Naive thymus-derived CD8-positive, alpha-beta T cell (primary cell): ENCODE data around the gene PCBP2. TPM values are rescaled to one million over a fixed set of nuclear protein-coding genes. Genes with fewer than 3 reads are reported as not detected.

Source experiments
- ATAC-seq, 2 donors: fragments of 150-1000 bp; cut with Tn5 transposase in 1 of 2; sonication (Bioruptor Pico), chemical (Tn5 transposase) in 1 of 2; 1 replicate in 1 of 2; 2 replicates in 1 of 2; pipeline ENCODE4 v1.10.0; 2021; ENCODE audit warnings: mild to moderate bottlenecking in 2 of 2, moderate library complexity in 2 of 2
- POLR2A ChIA-PET: fragments of 350-600 bp; sonication (Branson Sonifier 250); formaldehyde crosslinking; loops from one replicate; lab custom pipeline; 2021; ENCODE audit warnings: antibody characterized with exemption; lab: Charles Lee
- DNase-seq, 10 donors: peaks; one replicate each; pipeline versions ENCODE4 v3.0.0 to v3.0.0-alpha.2; 2020 to 2022
- H3K27ac Mint-ChIP-seq, 10 donors: one replicate each; pipeline ENCODE4 v1.8.0; 2020 to 2022; ENCODE audit warnings: mild to moderate bottlenecking in 10 of 10, mixed read lengths in 10 of 10, moderate library complexity in 4 of 10, inconsistent platforms in 1 of 10
- H3K27me3 Mint-ChIP-seq, 5 donors: one replicate each; pipeline ENCODE4 v1.8.0; 2021 to 2022; ENCODE audit warnings: mixed read lengths in 5 of 5
- H3K36me3 Mint-ChIP-seq, 3 donors: one replicate each; pipeline ENCODE4 v1.8.0; 2020 to 2022; ENCODE audit warnings: mixed read lengths in 3 of 3, mild to moderate bottlenecking in 2 of 3, inconsistent platforms in 1 of 3
- H3K4me1 Mint-ChIP-seq, 4 donors: one replicate each; pipeline ENCODE4 v1.8.0; 2021 to 2022; ENCODE audit warnings: mixed read lengths in 4 of 4
- H3K4me3 Mint-ChIP-seq, 10 donors: one replicate each; pipeline ENCODE4 v1.8.0; 2020 to 2022; ENCODE audit warnings: mild to moderate bottlenecking in 10 of 10, mixed read lengths in 10 of 10, moderate library complexity in 6 of 10, inconsistent platforms in 1 of 10
- H3K9me3 Mint-ChIP-seq, 9 donors: one replicate each; pipeline ENCODE4 v1.8.0; 2020 to 2022; ENCODE audit warnings: mixed read lengths in 9 of 9, mild to moderate bottlenecking in 3 of 9, inconsistent platforms in 1 of 9, moderate library complexity in 1 of 9
- polyA plus RNA-seq, 3 donors: library from polyadenylated mRNA; unstranded; fragments of 300-500 nt; fragmentation: Illumina TruSeq; gene quantifications; one replicate each; pipeline ENCODE4 v1.2.3, GENCODE V29; 2021
- total RNA-seq, 8 experiments: library from RNA in 2 of 8; stranded (reverse) in 2 of 8; gene quantifications; one replicate each; pipeline ENCODE4 v1.2.3 and lab custom pipeline; 2021 to 2026

Gene PCBP2
- total and polyA plus RNA-seq, 5 experiments from 2014 or later, result 143 to 917 (median 157) TPM

DNA sequence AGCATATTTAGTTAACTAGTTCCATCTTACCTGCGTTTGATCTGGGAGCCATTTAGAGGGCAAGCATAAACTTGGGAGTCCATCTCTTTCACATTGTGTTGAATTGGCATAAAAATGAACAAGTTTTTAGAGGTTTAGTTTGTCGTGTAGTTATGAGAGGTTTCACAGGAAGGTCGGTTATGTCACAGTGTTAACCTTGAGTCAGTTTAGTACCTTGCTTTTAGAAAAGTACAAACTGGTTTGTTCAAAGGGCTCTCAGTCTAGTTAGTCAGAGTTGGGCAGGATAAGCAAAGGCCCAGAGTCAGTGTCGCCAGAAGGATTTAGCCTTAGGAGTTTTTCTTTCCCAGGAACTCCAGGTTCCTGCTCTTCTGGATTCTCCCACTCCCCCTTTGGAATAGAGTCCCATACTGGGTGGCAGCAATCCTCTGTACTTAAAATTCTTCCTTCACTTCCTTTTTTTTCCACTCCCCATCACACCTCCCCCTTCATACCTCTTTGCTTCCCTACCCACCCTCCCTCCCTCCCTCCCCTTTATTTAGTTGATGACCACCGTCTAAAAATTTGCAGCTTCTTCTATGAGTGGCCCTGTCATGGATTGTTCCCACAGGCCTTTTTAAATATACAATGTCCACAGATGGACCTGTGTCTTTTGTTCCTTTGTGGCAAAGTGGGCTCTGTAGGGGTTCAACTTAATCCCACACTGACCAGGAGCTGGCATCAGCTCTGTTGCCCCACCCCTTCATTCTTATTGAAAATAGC lies 12.1 kb downstream of the PCBP2 start:
- Mint-ChIP-seq H3K27ac (peak overlapping the region in 3 of 10 donors; percentile 35 to 74 (median 56)), H3K36me3 (peaks cover 15 to 98% (median 36%) of the 10 kb centered on the region in 3 donors), H3K4me3 (no peak overlapping the region)

GRCh38 chr12:53464685-53465418 lies 12.9 kb downstream of the PCBP2 start:
- Mint-ChIP-seq H3K9me3 (no peaks in the 10 kb centered on the region), H3K27ac (peak overlapping the region in 4 of 10 donors; percentile 27 to 74 (median 60)), H3K4me3 (peak overlapping the region in 1 of 10 donors; percentile 72), H3K4me1 (peaks cover 21 to 56% (median 39%) of the 10 kb centered on the region in 4 donors), H3K36me3 (peaks cover 15 to 100% (median 34%) of the 10 kb centered on the region in 3 donors), H3K27me3 (no peaks in the 10 kb centered on the region)
- DNase-seq (no peak), ATAC-seq (no peak)
- POLR2A ChIA-PET, result interaction anchor here (0.7 to 1.9 kb wide), 4 partner anchors 10 to 70 kb away, joined by 3 to 6 read pairs (median 4); no protein-coding TSS in a partner anchor

More for the DNA sequence above, 12.1 kb downstream of the PCBP2 start:
- no peak for DNase-seq
- POLR2A ChIA-PET, result interaction anchor here (1.1 to 1.9 kb wide), 3 partner anchors 9 to 18 kb away, joined by 3 to 6 read pairs (median 4); no protein-coding TSS in a partner anchor
- no peaks in the 10 kb centered on the region for H3K9me3 Mint-ChIP-seq
- no peaks in the 10 kb centered on the region for H3K27me3 Mint-ChIP-seq
- peaks cover 24 to 59% (median 43%) of the 10 kb centered on the region in 4 donors for H3K4me1 Mint-ChIP-seq
- ATAC-seq, result no peak

DNA sequence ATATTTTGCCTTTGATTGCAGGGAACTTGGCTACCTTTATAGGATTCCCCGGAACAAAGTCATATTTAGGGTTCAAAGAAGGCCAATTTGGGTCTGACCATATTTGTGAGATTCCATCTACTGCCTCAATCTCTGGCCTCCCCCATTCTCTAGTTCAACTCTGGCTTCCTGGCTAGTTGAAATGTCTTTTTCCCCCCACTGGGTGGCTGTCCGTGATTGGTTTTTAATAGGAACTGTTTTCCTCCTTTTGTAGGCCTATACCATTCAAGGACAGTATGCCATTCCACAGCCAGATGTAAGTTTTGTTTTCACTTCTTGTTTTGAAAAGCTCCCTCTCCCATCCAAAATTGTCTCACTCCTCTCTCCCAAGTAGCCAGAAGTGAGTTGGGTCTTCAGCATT lies 13.8 kb downstream of the PCBP2 start:
- no peaks in the 10 kb centered on the region for H3K9me3 Mint-ChIP-seq
- ATAC-seq (no peak), DNase-seq (no peak)
- peak overlapping the region in 5 of 10 donors; percentile 16 to 81 (median 58) for H3K27ac Mint-ChIP-seq
- POLR2A ChIA-PET, result interaction anchor here (0.8 to 1.9 kb wide), 2 partner anchors 9 to 35 kb away, joined by 3 to 6 read pairs; no protein-coding TSS in a partner anchor
- peaks cover 9 to 100% (median 31%) of the 10 kb centered on the region in 3 donors for H3K36me3 Mint-ChIP-seq
- H3K4me1 Mint-ChIP-seq, result peaks cover 17 to 52% (median 34%) of the 10 kb centered on the region in 4 donors
- H3K4me3 Mint-ChIP-seq, result no peak overlapping the region
- no peaks in the 10 kb centered on the region for H3K27me3 Mint-ChIP-seq

DNA sequence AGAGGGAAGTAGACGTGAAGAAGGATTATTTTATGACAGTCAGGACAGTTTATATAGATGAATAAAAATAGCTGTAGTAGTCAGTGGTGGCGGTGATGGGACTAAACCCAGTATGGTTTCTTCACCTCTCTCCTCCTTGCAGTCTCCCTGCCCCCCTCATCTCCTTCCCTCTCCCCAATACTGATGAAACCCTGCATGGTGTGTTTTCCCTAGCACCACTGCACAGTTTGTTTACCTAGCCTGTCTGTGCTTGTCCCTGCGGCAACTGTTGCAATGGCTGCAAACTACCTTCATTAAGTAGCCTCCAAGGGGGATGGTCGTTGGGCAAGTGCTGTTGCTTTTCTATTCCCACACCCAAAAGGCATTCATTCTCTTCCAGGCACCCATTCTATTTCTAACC lies 14.7 kb downstream of the PCBP2 start:
- no peak for DNase-seq
- Mint-ChIP-seq H3K36me3 (peaks cover 5 to 99% (median 29%) of the 10 kb centered on the region in 3 donors), H3K4me3 (no peak overlapping the region), H3K27ac (peak overlapping the region in 6 of 10 donors; percentile 8 to 68 (median 34)), H3K27me3 (no peaks in the 10 kb centered on the region), H3K4me1 (peaks cover 15 to 54% (median 31%) of the 10 kb centered on the region in 4 donors), H3K9me3 (no peaks in the 10 kb centered on the region)
- no peak for ATAC-seq
- POLR2A ChIA-PET, result no interaction called here

DNA sequence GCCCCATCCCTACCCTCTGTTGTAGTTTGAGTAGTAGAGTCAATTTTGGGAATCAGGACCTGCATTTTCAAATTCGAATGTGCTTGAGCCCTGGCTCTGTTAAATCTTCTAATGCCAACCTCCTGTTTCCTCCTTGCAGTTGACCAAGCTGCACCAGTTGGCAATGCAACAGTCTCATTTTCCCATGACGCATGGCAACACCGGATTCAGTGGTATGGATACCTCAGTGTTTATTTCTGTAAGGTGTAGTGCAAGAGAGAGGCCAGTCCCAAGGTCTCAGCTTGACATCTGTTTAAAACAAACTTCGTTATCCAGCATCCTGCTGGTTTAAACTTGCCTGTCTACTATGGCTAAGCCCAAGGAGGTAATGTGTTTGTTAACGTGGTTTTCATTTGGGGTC lies 15.2 kb downstream of the PCBP2 start:
- DNase-seq, result no peak
- ATAC-seq, result no peak
- Mint-ChIP-seq H3K27me3 (no peaks in the 10 kb centered on the region), H3K4me1 (peaks cover 18 to 58% (median 35%) of the 10 kb centered on the region in 4 donors), H3K4me3 (no peak overlapping the region), H3K36me3 (peaks cover 5 to 99% (median 32%) of the 10 kb centered on the region in 3 donors), H3K27ac (peak overlapping the region in 3 of 10 donors; percentile 8 to 68 (median 51)), H3K9me3 (no peaks in the 10 kb centered on the region)
- POLR2A ChIA-PET, result no interaction called here

- Mint-ChIP-seq H3K9me3 (no peaks in the 10 kb centered on the region), H3K4me1 (peaks cover 16 to 57% (median 41%) of the 10 kb centered on the region in 4 donors), H3K4me3 (no peak overlapping the region), H3K27ac (peak overlapping the region in 5 of 10 donors; percentile 8 to 38 (median 22)), H3K27me3 (no peaks in the 10 kb centered on the region), H3K36me3 (peaks cover 0 to 99% (median 26%) of the 10 kb centered on the region in 3 donors)
- no peak for ATAC-seq
- DNase-seq, result no peak
- POLR2A ChIA-PET, result no interaction called here
These were observed 16.0 kb downstream of the PCBP2 start for GRCh38 chr12:53467880-53468279.

DNA sequence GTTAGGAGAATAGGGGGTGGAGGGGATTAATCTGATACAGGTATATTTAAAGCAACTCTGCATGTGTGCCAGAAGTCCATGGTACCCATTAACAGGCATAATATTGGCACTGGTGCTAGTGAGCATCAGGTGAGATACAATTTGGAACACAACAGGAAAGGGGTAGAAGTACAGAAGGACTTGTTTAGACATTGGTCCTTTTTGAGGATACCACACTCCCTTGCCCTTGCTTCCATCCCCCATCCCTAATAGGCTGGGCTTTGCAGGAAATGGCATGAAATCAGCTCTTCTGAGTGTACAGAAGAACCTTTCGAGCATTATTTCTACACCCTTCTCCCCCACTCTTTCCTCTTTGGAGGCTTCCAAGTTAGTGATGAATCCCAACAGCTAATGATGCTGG lies 16.4 kb downstream of the PCBP2 start:
- ATAC-seq (no peak), DNase-seq (no peak)
- H3K4me1 Mint-ChIP-seq, result peaks cover 16 to 56% (median 39%) of the 10 kb centered on the region in 4 donors
- no peaks in the 10 kb centered on the region for H3K9me3 Mint-ChIP-seq
- peak overlapping the region in 5 of 10 donors; percentile 4 to 70 (median 19) for H3K27ac Mint-ChIP-seq
- H3K4me3 Mint-ChIP-seq, result no peak overlapping the region
- peaks cover 0 to 99% (median 24%) of the 10 kb centered on the region in 3 donors for H3K36me3 Mint-ChIP-seq
- POLR2A ChIA-PET, result interaction anchor here (0.7 kb wide), 1 partner anchor 15 kb away, joined by 7 read pairs; no protein-coding TSS in a partner anchor
- H3K27me3 Mint-ChIP-seq, result no peaks in the 10 kb centered on the region

GRCh38 chr12:53472056-53472582 lies 20.2 kb downstream of the PCBP2 start:
- peaks cover 0 to 99% (median 22%) of the 10 kb centered on the region in 3 donors for H3K36me3 Mint-ChIP-seq
- H3K27ac Mint-ChIP-seq, result peak overlapping the region in 4 of 10 donors; percentile 16 to 69 (median 38)
- H3K9me3 Mint-ChIP-seq, result no peaks in the 10 kb centered on the region
- DNase-seq (no peak), ATAC-seq (no peak)
- H3K4me1 Mint-ChIP-seq, result peaks cover 31 to 58% (median 47%) of the 10 kb centered on the region in 4 donors
- H3K4me3 Mint-ChIP-seq, result peak overlapping the region in 1 of 10 donors; percentile 51
- H3K27me3 Mint-ChIP-seq, result no peaks in the 10 kb centered on the region
- POLR2A ChIA-PET, result interaction anchor here (0.9 kb wide), 1 partner anchor 20 kb away, joined by 3 read pairs; no protein-coding TSS in a partner anchor

GRCh38 chr12:53474077-53474476 lies 22.2 kb downstream of the PCBP2 start:
- no peaks in the 10 kb centered on the region for H3K9me3 Mint-ChIP-seq
- ATAC-seq, result no peak
- H3K27me3 Mint-ChIP-seq, result no peaks in the 10 kb centered on the region
- peak overlapping the region; percentile 44 to 94 (median 84) for H3K27ac Mint-ChIP-seq
- H3K4me3 Mint-ChIP-seq, result peak overlapping the region in 5 of 10 donors; percentile 7 to 51 (median 31)
- H3K36me3 Mint-ChIP-seq, result peaks cover 0 to 99% (median 19%) of the 10 kb centered on the region in 3 donors
- POLR2A ChIA-PET, result interaction anchor here (0.5 to 1.6 kb wide), 7 partner anchors 8 to 52 kb away, joined by 3 to 6 read pairs (median 4); partner anchors contain the start of gene MAP3K12
- H3K4me1 Mint-ChIP-seq, result peaks cover 31 to 59% (median 47%) of the 10 kb centered on the region in 4 donors
- no peak for DNase-seq

DNA sequence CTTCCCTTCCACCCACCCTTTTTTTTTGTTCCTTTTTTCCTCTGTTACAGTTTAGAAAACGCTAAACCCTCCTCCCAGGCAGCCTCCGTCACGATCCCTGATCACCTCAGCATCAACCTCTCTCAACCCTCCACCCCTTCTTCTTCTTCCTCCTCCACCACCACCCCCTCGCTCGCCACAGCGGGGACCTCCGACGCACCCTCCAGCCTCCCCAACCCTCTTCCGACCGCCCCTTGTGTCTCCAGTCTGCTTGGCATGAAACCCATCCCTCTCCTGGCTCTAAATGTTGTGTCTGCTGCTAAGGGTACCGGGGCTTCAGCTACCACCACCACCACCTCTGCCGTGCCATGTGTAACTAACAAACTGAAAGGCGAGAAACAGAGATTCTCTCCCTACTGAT lies 22.9 kb downstream of the PCBP2 start:
- H3K27ac Mint-ChIP-seq, result peak overlapping the region; percentile 77 to 94 (median 88)
- H3K4me1 Mint-ChIP-seq, result peaks cover 31 to 61% (median 47%) of the 10 kb centered on the region in 4 donors
- DNase-seq (peak in 1 of 10 donors; percentile 18), ATAC-seq (peak; percentile 38 to 74)
- POLR2A ChIA-PET, result interaction anchor here (0.6 to 3.9 kb wide), 7 partner anchors 10 to 73 kb away, joined by 3 to 14 read pairs (median 5); partner anchors contain the start of genes MAP3K12 and TARBP2
- H3K9me3 Mint-ChIP-seq, result no peaks in the 10 kb centered on the region
- H3K27me3 Mint-ChIP-seq, result no peaks in the 10 kb centered on the region
- H3K36me3 Mint-ChIP-seq, result peaks cover 0 to 99% (median 19%) of the 10 kb centered on the region in 3 donors
- H3K4me3 Mint-ChIP-seq, result peak overlapping the region in 9 of 10 donors; percentile 22 to 77 (median 53)

- H3K27ac Mint-ChIP-seq, result peak overlapping the region in 9 of 10 donors; percentile 12 to 87 (median 53)
- DNase-seq, result peak in 1 of 10 donors; percentile 23
These were observed 24.9 kb downstream of the PCBP2 start for GRCh38 chr12:53476769-53477209.

More at GRCh38 chr12:53476769-53477209, 24.9 kb downstream of the PCBP2 start:
- H3K27me3 Mint-ChIP-seq, result no peaks in the 10 kb centered on the region
- H3K9me3 Mint-ChIP-seq, result no peaks in the 10 kb centered on the region
- H3K4me1 Mint-ChIP-seq, result peaks cover 28 to 49% (median 42%) of the 10 kb centered on the region in 4 donors
- no peak overlapping the region for H3K4me3 Mint-ChIP-seq
- peak; percentile 33 to 46 for ATAC-seq
- H3K36me3 Mint-ChIP-seq, result peaks cover 0 to 98% (median 9%) of the 10 kb centered on the region in 3 donors
- POLR2A ChIA-PET, result interaction anchor here (0.7 to 3.9 kb wide), 2 partner anchors 23 to 88 kb away, joined by 3 to 14 read pairs; partner anchors contain the start of gene MAP3K12
